Left ventricle myocardium inferior (tissue), 1 donor: ENCODE measurements around the gene GNG7. TPM values are rescaled to one million over a fixed set of nuclear protein-coding genes. Genes with fewer than 3 reads are reported as not detected.
"Not testable (repeated sequence)": the region's sequence is repeated elsewhere in the genome, so short reads cannot be mapped to it uniquely, and the experiment has no call there.

ENCODE experiments used
- DNase-seq: peaks from one replicate; pipeline ENCODE4 v3.0.0-alpha.2; 2020
- H3K27ac ChIP-seq: fragments of 200-600 bp; replicated peaks from 2 replicates; pipeline ENCODE4 v1.8.0; 2021
- H3K27me3 ChIP-seq: fragments of 200-600 bp; 2 replicates; pipeline ENCODE4 v1.8.0; 2021; ENCODE audit warnings: low read depth
- H3K36me3 ChIP-seq: fragments of 200-600 bp; 2 replicates; pipeline ENCODE4 v1.8.0; 2021
- H3K4me1 ChIP-seq: fragments of 200-600 bp; 2 replicates; pipeline ENCODE4 v1.8.0; 2021
- H3K4me3 ChIP-seq: fragments of 200-600 bp; 2 replicates; pipeline ENCODE4 v1.8.0; 2021; ENCODE audit warnings: mild to moderate bottlenecking, moderate library complexity
- H3K9me3 ChIP-seq: fragments of 200-600 bp; replicated peaks from 2 replicates; pipeline ENCODE4 v1.8.0; 2021
- intact Hi-C: fragments of 100-400 bp; cut with micrococcal nuclease; formaldehyde crosslinking; loops from one replicate; pipeline ENCODE4 v1.11.0; 2022
- total RNA-seq: library from RNA; stranded (reverse); fragmentation: NEBNext Ultra II Directional; extraction: Animal tissue kit (Norgen Biotek cat#: 25700); gene quantifications from one replicate; pipeline ENCODE4 v1.2.1, GENCODE V29; 2021
- TF ChIP-seq, protein P1 (sequence below): fragments of 200-600 bp; IDR thresholded peaks from 2 replicates; pipeline ENCODE4 v1.8.0; 2021; ENCODE audit warnings: antibody characterized with exemption, mild to moderate bottlenecking, borderline replicate concordance
- donor health status: DM: no; HTN: yes; CAD: no; lungs with severe emphysema.

Gene GNG7
- total RNA-seq, 1 donor from 2014 or later: 46.6 TPM

DNA sequence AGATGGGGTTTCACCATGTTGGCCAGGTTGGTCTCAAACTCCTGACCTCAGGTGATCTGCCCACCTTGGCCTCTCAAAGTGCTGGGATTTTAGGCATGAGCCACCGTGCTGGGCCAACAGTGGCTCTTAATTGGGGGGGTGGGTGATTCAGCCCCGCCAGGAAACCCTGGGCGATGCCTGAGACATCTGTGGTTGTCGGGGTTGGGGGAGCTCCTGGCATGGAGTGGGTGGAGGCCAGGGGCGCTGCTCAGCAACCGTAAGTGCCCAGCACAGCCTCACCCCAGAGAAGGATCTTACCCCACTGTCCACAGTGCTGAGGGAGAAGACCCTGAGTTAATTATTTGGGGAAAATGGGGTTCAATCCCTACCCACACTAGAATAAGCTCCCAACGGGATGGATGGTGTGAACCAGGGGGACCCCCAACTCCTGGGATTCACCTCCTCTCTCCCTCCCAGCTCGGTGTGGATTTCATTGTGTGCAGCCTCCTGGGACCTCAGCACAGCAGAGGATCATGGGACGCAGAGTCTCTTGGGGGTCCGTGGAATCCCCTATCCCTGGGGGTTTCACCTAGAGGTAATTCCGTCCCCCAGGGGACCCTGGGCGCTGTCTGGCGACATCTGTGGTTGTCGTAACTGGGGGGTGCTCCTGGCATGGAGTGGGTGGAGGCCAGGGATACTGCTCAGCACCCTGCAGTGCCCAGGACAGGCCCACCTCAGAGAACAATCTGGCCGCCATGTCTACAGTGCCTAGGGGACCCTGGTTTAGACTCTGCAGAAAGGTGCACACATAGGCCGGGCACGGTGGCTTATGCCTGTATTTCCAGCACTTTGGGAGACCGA, 157.7 kb downstream of the GNG7 start:
- Histone ChIP-seq H3K27me3 (no peaks in the 10 kb centered on the region), H3K36me3 (no peaks in the 10 kb centered on the region), H3K9me3 (no peaks in the 10 kb centered on the region), H3K27ac (peak overlapping the region; percentile 96), H3K4me3 (peak overlapping the region; percentile 54), H3K4me1 (peaks cover 85% of the 10 kb centered on the region)
- TF ChIP-seq, protein P1, sequence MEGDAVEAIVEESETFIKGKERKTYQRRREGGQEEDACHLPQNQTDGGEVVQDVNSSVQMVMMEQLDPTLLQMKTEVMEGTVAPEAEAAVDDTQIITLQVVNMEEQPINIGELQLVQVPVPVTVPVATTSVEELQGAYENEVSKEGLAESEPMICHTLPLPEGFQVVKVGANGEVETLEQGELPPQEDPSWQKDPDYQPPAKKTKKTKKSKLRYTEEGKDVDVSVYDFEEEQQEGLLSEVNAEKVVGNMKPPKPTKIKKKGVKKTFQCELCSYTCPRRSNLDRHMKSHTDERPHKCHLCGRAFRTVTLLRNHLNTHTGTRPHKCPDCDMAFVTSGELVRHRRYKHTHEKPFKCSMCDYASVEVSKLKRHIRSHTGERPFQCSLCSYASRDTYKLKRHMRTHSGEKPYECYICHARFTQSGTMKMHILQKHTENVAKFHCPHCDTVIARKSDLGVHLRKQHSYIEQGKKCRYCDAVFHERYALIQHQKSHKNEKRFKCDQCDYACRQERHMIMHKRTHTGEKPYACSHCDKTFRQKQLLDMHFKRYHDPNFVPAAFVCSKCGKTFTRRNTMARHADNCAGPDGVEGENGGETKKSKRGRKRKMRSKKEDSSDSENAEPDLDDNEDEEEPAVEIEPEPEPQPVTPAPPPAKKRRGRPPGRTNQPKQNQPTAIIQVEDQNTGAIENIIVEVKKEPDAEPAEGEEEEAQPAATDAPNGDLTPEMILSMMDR: no peak
- peak; percentile 14 for DNase-seq
- intact Hi-C loops: loop anchor here (5.0 kb wide), 1 partner anchor 67 kb away; the partner anchor contains the start of gene GADD45B

DNA sequence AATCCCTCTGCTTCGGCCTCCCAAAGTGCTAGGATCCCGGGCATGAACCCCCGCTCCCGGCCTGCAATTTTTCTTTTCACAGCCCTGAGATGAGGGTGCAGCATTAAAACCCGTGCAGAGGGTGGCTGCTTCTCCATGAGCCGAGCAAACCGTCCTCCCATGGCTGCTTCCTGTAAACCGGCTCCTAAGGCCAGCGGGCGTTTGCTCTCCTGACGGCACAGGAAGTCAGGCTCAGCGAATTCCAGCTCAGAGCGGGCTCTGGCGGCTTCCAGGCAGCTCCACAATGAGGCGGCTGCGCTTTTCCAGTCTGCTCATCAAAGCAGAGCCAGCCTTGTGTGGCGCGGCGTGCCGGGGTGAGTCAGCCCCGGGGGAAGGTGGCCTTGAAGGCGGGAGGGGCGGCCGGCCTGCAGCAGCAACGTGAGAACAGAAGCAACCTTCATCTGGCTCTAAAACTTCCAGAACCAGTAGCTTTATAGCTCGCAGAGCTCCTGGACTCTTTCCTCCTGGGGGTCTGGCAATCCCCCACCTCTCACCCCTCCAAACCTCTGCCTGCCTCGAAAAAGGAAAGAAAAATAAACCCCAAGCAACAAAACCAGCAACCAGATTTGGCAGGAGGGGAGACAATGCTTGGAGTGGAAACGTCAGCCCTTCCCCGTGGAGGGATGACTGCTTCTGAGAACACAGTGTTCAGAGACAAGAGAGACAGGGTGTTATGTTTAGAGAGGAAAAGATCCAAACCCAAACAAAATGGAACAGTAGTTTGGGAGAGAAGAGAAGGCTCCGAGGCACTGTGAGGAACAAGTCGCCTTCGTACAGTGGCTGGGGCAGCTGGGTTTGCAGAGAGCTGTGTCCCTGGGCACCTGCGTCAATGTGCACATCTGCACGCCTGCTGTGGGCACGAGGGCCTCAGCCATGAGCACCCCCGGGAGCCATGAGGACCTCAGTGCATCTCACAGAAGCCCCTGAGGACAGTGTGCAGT, 158.7 kb downstream of the GNG7 start:
- no peaks in the 10 kb centered on the region for H3K9me3 ChIP-seq
- no peaks in the 10 kb centered on the region for H3K27me3 ChIP-seq
- peaks cover 81% of the 10 kb centered on the region for H3K4me1 ChIP-seq
- H3K27ac ChIP-seq: peak overlapping the region; percentile 96
- TF ChIP-seq, protein P1: peak; percentile 43
- H3K4me3 ChIP-seq: peak overlapping the region; percentile 54
- H3K36me3 ChIP-seq: no peaks in the 10 kb centered on the region
- peak; percentile 94 for DNase-seq
- intact Hi-C loops: loop anchor here (5.0 kb wide), 1 partner anchor 66 kb away; the partner anchor contains the start of gene GADD45B

DNA sequence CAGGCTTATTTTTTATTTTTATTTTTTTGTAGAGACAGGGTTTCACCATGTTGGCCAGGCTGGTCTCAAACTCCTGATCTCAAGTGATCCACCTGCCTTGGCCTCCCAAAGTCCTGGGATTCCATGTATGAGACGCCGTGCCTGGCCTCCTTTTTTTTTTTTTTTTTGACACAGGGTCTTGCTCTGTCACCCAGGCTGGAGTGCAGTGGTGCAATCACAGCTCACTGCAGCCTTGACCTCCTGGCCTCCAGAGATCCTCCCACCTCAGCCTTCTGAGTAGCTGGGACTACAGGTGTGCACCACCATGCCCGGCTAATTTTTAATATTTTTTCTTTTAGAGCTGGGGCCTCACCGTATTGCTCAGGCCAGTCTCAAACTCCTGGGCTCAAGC, 159.4 kb downstream of the GNG7 start:
- not testable (repeated sequence) for H3K27me3 ChIP-seq, H3K9me3 ChIP-seq, H3K36me3 ChIP-seq
- Histone ChIP-seq H3K27ac (peak overlapping the region; percentile 96), H3K4me1 (peaks cover 81% of the 10 kb centered on the region), H3K4me3 (peak overlapping the region; percentile 54)
- intact Hi-C loops: loop anchor here (5.0 kb wide), 1 partner anchor 66 kb away; the partner anchor contains the start of gene GADD45B
- peak; percentile 15 for DNase-seq

DNA sequence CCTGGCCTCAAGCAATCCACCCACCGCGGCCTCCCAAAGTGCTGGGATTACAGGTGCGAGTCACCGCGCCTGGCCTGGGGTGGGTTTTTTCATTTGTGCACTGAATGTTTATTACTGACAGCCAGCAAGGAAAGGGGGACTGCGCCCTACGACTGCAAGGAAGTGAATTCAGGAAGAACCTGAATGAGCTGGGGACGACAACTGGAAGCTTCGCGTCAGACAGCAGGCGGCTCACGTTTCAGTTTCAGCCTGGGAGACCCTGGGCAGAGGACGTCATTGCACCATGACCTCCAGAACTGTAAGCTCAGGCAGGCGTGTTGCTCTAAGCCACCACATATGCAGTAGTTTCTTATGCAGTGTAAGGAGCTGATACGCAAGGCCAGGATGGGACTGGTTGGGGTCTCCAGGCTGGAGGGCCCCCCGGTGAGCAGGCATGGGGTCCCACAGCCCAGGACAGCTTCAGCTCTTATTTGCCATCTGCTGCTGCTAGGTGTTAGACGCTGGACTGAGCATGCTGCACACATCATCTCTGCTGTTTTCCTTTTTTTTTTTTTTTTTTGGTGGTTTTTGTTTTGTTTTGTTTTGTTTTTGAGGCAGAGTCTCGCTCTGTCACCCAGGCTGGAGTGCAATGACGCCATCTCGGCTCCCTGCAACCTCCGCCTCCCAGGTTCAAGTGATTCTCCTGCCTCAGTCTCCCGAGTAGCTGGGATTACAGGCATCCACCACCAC, 160.0 kb downstream of the GNG7 start:
- peak overlapping the region; percentile 54 for H3K4me3 ChIP-seq
- H3K27me3 ChIP-seq: no peaks in the 10 kb centered on the region
- peaks cover 76% of the 10 kb centered on the region for H3K4me1 ChIP-seq
- DNase-seq: peak; percentile 20
- H3K36me3 ChIP-seq: no peaks in the 10 kb centered on the region
- intact Hi-C loops: loop anchor here (5.0 kb wide), 1 partner anchor 65 kb away; the partner anchor contains the start of gene GADD45B
- no peaks in the 10 kb centered on the region for H3K9me3 ChIP-seq
- peak overlapping the region; percentile 96 for H3K27ac ChIP-seq
- TF ChIP-seq, protein P1: no peak

DNA sequence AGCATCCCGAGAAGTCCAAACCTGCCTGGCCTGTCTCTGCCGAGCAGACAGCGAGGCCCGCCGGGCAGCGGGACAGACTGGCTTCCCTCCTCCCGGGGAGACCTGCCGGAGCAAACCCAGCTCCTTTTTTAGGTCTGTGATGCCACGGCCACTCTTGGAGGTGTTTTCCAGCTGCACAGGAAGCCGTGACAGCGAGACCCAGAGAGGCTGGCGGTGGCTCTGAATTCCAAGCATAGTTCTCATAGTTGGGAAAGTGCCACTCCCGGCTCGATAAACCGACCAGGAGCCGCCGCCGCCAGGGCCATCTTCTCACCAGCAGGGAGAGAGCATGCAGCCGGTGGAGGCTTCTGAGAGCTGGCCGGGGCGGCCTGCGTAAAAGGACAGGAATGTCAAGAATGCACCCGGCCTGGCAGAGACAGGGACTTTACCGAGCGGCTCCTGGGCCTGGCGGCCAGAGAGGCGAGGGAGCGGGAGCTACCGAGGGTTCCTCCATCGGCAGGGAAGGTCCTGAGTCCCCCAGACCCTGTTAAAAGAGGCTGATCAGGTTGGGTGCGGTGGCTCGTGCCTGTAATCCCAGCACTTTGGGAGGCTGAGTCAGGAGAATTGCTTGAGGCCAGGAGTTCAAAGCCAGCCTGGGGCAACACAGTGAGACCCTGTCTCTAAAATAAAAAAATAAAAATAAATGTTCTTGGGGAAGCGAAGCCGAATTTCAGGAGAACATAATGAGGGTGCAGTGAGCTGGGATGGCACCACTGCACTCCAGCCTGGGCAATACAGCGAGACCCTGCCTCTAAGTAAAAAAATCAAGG, 161.6 kb downstream of the GNG7 start:
- Histone ChIP-seq H3K4me1 (peaks cover 59% of the 10 kb centered on the region), H3K27ac (peak overlapping the region; percentile 96), H3K9me3 (no peaks in the 10 kb centered on the region), H3K27me3 (no peaks in the 10 kb centered on the region), H3K36me3 (no peaks in the 10 kb centered on the region), H3K4me3 (peak overlapping the region; percentile 44)
- TF ChIP-seq, protein P1: peak; percentile 62
- intact Hi-C loops: loop anchor here (5.0 kb wide), 1 partner anchor 64 kb away; the partner anchor contains the start of gene GADD45B
- DNase-seq: peak; percentile 93
